OCI-LY1 (cell line): ENCODE data around the gene MON2.

Experiments
- H2AFZ ChIP-seq: fragments of 200-600 bp; sonication (generic), shearing (Covaris generic); 2 replicates; pipeline ENCODE4 v1.6.0; 2014; ENCODE audit warnings: antibody characterized with exemption, mild to moderate bottlenecking, low read length
- H3F3A ChIP-seq: fragments of 200-600 bp; sonication (generic), shearing (Covaris generic); 2 replicates; pipeline ENCODE4 v1.6.0; 2014; ENCODE audit warnings: mild to moderate bottlenecking, antibody characterized with exemption, low read length, moderate library complexity; ENCODE audit not compliant: insufficient read depth
- H3K27ac ChIP-seq: fragments of 200-600 bp; sonication (generic); 2 replicates; pipeline ENCODE4 v1.5.1; 2014; ENCODE audit warnings: low read length, mixed run types, mild to moderate bottlenecking, low read depth; ENCODE audit not compliant: poor library complexity, severe bottlenecking
- H3K27me3 ChIP-seq: fragments of 200-600 bp; sonication (generic); 2 replicates; pipeline ENCODE4 v1.6.0; 2014; ENCODE audit warnings: antibody characterized with exemption, mild to moderate bottlenecking, low read length, moderate library complexity; ENCODE audit not compliant: insufficient read depth
- H3K36me3 ChIP-seq: fragments of 200-600 bp; sonication (generic); 2 replicates; pipeline ENCODE4 v1.6.1; 2014; ENCODE audit warnings: mild to moderate bottlenecking, antibody characterized with exemption, low read length, moderate library complexity, mixed read lengths; ENCODE audit not compliant: insufficient read depth
- H3K4me1 ChIP-seq: fragments of 200-600 bp; sonication (generic); 2 replicates; pipeline ENCODE4 v1.5.1; 2014; ENCODE audit warnings: mild to moderate bottlenecking, low read length, moderate library complexity; ENCODE audit not compliant: insufficient read depth, severe bottlenecking
- H3K4me2 ChIP-seq: fragments of 200-600 bp; sonication (generic), shearing (Covaris generic); 2 replicates; pipeline ENCODE4 v1.6.1; 2014; ENCODE audit warnings: low read length
- H3K4me3 ChIP-seq: fragments of 200-600 bp; sonication (generic); 2 replicates; pipeline ENCODE4 v1.5.1; 2014; ENCODE audit warnings: low read length, low read depth, mild to moderate bottlenecking, mixed read lengths; ENCODE audit not compliant: poor library complexity, severe bottlenecking
- H3K79me2 ChIP-seq: fragments of 200-600 bp; shearing (Covaris generic); 2 replicates; pipeline ENCODE4 v1.6.1; 2016; ENCODE audit warnings: mixed run types, low read length, mixed read lengths; ENCODE audit not compliant: insufficient read depth
- H3K9ac ChIP-seq: fragments of 200-600 bp; sonication (generic), shearing (Covaris generic); 2 replicates; pipeline ENCODE4 v1.6.1; 2014; ENCODE audit warnings: mild to moderate bottlenecking, low read length, mixed read lengths
- H3K9me2 ChIP-seq: fragments of 200-600 bp; sonication (generic), shearing (Covaris generic); 2 replicates; pipeline ENCODE4 v1.6.1; 2014; ENCODE audit warnings: low read depth, mild to moderate bottlenecking, low read length, mixed read lengths
- H3K9me3 ChIP-seq: fragments of 200-600 bp; shearing (Covaris generic); 2 replicates; pipeline ENCODE4 v1.6.1; 2014; ENCODE audit warnings: low read length, mixed read lengths
- H4K20me1 ChIP-seq: fragments of 200-600 bp; sonication (generic), shearing (Covaris generic); 2 replicates; pipeline ENCODE4 v1.6.0; 2016; ENCODE audit warnings: mild to moderate bottlenecking, low read length; ENCODE audit not compliant: insufficient read depth
- EZH2 ChIP-seq: fragments of 200-600 bp; sonication (generic), shearing (Covaris generic); IDR thresholded peaks from 2 replicates; pipeline ENCODE4 v1.8.0; 2017; ENCODE audit warnings: borderline replicate concordance, mixed run types, mild to moderate bottlenecking, antibody characterized with exemption, low read length, moderate library complexity, mixed read lengths
- TF ChIP-seq, protein P1 (sequence below): fragments of 200-600 bp; sonication (generic), shearing (Covaris generic); IDR thresholded peaks from 2 replicates; pipeline ENCODE4 v1.5.1; 2017; ENCODE audit warnings: mild to moderate bottlenecking, antibody characterized with exemption, low read length, moderate library complexity, mixed read lengths

Gene MON2

DNA sequence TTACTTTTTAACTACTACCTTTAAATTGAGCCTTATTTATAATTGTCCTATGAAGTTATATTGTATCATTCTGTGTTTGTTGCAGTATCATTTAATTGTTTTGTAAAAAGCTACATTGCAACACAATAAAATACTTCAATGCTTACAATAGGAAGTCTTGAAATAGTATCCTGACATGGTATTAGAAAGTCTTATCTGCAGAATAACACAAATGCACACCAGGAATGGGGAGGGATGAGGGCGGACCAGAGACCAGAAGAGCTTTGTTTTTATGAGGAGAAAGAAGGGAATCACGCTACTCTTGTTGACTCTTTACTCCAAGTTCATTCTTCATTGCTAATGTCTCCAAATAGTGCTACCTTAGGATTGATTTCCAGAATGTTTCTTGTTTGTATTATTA lies 120.2 kb downstream of the MON2 start:
- no peak overlapping the region for H2AFZ ChIP-seq
- no peaks in the 10 kb centered on the region for H3K79me2 ChIP-seq
- H3K4me3 ChIP-seq: no peak overlapping the region
- H3K4me1 ChIP-seq: no peaks in the 10 kb centered on the region
- peaks cover 16% of the 10 kb centered on the region; the same call in 1 of the 2 replicates for H3K36me3 ChIP-seq
- no peak overlapping the region for H3K9ac ChIP-seq
- H3K4me2 ChIP-seq: no peak overlapping the region
- no peaks in the 10 kb centered on the region for H4K20me1 ChIP-seq
- no peak overlapping the region for H3K27ac ChIP-seq
- H3K9me3 ChIP-seq: no peaks in the 10 kb centered on the region
- H3F3A ChIP-seq: no peaks in the 10 kb centered on the region
- H3K9me2 ChIP-seq: no peaks in the 10 kb centered on the region
- TF ChIP-seq, protein P1, sequence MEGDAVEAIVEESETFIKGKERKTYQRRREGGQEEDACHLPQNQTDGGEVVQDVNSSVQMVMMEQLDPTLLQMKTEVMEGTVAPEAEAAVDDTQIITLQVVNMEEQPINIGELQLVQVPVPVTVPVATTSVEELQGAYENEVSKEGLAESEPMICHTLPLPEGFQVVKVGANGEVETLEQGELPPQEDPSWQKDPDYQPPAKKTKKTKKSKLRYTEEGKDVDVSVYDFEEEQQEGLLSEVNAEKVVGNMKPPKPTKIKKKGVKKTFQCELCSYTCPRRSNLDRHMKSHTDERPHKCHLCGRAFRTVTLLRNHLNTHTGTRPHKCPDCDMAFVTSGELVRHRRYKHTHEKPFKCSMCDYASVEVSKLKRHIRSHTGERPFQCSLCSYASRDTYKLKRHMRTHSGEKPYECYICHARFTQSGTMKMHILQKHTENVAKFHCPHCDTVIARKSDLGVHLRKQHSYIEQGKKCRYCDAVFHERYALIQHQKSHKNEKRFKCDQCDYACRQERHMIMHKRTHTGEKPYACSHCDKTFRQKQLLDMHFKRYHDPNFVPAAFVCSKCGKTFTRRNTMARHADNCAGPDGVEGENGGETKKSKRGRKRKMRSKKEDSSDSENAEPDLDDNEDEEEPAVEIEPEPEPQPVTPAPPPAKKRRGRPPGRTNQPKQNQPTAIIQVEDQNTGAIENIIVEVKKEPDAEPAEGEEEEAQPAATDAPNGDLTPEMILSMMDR: no peak
- TF ChIP-seq EZH2: no peak
- no peaks in the 10 kb centered on the region for H3K27me3 ChIP-seq

DNA sequence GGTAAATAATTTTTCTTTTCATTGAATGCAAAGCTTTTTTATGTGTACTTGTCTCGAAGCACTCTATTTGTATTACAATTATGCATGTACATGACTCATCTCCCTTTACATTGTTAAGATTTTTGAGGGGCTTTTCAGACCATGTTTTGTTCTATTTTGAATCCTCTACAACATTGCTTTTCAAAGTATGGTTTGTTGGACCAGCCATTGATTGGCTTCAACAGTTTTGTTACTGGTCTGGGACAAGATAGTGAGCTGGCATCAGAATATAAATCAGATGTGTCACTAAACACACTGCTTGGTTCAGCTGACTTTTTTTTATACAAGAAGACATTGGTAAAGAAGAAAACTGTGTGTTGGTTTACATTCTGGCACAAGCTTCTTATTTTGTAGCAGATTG lies 122.3 kb downstream of the MON2 start:
- Histone ChIP-seq H3K9ac (no peak overlapping the region), H3K27me3 (no peaks in the 10 kb centered on the region), H4K20me1 (no peaks in the 10 kb centered on the region), H3K4me1 (no peaks in the 10 kb centered on the region), H3K79me2 (no peaks in the 10 kb centered on the region), H3K27ac (no peak overlapping the region), H3K9me3 (no peaks in the 10 kb centered on the region), H2AFZ (no peak overlapping the region), H3F3A (no peaks in the 10 kb centered on the region), H3K4me3 (no peak overlapping the region), H3K36me3 (peaks cover 23% of the 10 kb centered on the region; the same call in 1 of the 2 replicates), H3K4me2 (no peak overlapping the region), H3K9me2 (no peaks in the 10 kb centered on the region)
- no peak for TF ChIP-seq EZH2
- TF ChIP-seq, protein P1: no peak

DNA sequence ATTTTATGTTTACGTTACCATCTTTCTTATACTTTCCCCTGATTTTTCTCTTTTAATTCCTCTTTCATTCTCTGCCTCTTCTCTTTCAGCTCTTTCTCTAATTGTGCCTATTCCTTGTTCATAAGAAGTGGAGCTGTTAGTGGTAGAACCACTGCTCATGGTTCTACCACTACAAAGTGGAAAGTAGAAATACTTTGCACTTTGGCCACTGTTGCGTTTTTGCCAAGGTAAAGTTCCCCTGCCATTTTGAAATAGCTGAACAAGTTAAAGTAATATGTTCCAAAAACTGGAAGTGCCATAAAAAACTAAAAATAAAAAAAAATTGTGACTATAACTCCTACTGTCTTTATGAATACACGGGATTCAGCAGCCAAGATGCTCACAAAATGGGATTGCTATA lies 130.6 kb downstream of the MON2 start:
- Histone ChIP-seq H3K9me2 (no peaks in the 10 kb centered on the region), H3K79me2 (no peaks in the 10 kb centered on the region), H3K4me1 (peaks cover 17% of the 10 kb centered on the region), H3K27me3 (no peaks in the 10 kb centered on the region), H3K27ac (no peak overlapping the region), H3K36me3 (peaks cover 7% of the 10 kb centered on the region; the same call in 1 of the 2 replicates), H3K9ac (no peak overlapping the region), H2AFZ (no peak overlapping the region), H3K9me3 (no peaks in the 10 kb centered on the region), H3K4me2 (no peak overlapping the region), H4K20me1 (no peaks in the 10 kb centered on the region), H3K4me3 (no peak overlapping the region), H3F3A (no peaks in the 10 kb centered on the region)
- no peak for TF ChIP-seq EZH2
- TF ChIP-seq, protein P1: no peak
